Fibroblast of villous mesenchyme (primary cell): ENCODE measurements around the gene MYADM. TPM values are rescaled to one million over a fixed set of nuclear protein-coding genes. Genes with fewer than 3 reads are reported as not detected.

Experiments used
- DNase-seq: peaks from one replicate; pipeline ENCODE4 v3.0.0-alpha.2; 2010; ENCODE audit warnings: low read depth
- H3K4me3 ChIP-seq: 2 replicates; pipeline ENCODE4 v1.5.1; 2011; ENCODE audit warnings: low read depth, mild to moderate bottlenecking, low read length
- CTCF ChIP-seq: IDR thresholded peaks from 2 replicates; pipeline ENCODE4 v1.5.1; 2012; ENCODE audit warnings: low read depth, mild to moderate bottlenecking, low read length; ENCODE audit not compliant: insufficient read depth
- total RNA-seq: library from RNA; depleted of rRNA; stranded (reverse); fragments of >200 nt; gene quantifications from 2 replicates; pipeline ENCODE4 v1.2.3, GENCODE V29; 2012

MYADM gene
- total RNA-seq, 1 donor, result 31.1 TPM

GRCh38 chr19:53900191-53900860, 32.6 kb downstream of the MYADM start:
- TF ChIP-seq CTCF, result no peak
- H3K4me3 ChIP-seq, result no peak overlapping the region
- DNase-seq, result no peak

- no peak for TF ChIP-seq CTCF
- DNase-seq, result peak; percentile 61
- no peak overlapping the region for H3K4me3 ChIP-seq
Measured at GRCh38 chr19:53903055-53903680, 35.5 kb downstream of the MYADM start.

- no peak for TF ChIP-seq CTCF
- DNase-seq, result no peak
- no peak overlapping the region for H3K4me3 ChIP-seq
Measured at GRCh38 chr19:53904909-53905308, 37.2 kb downstream of the MYADM start.

- TF ChIP-seq CTCF, result no peak
Measured at GRCh38 chr19:53905787-53906186, 38.1 kb downstream of the MYADM start.

GRCh38 chr19:53906211-53907192, 38.8 kb downstream of the MYADM start:
- TF ChIP-seq CTCF, result peak; percentile 88
- H3K4me3 ChIP-seq, result no peak overlapping the region
- no peak for DNase-seq

More at GRCh38 chr19:53905787-53906186, 38.1 kb downstream of the MYADM start:
- no peak overlapping the region for H3K4me3 ChIP-seq
- no peak for DNase-seq

- H3K4me3 ChIP-seq, result no peak overlapping the region
- DNase-seq, result no peak
- TF ChIP-seq CTCF, result no peak
Measured at GRCh38 chr19:53907193-53907581, 39.5 kb downstream of the MYADM start.
